Activated T-cell treated with anti-CD3 and anti-CD28 coated beads for 24 hours (primary cell): ENCODE measurements around the gene LRRC45.

ENCODE experiments used
- DNase-seq: peaks from one replicate; pipeline ENCODE4 v3.0.0-alpha.2; 2020; ENCODE audit warnings: low read depth

The LRRC45 gene

GRCh38 chr17:82007495-82008257, 15.4 kb upstream of the LRRC45 start:
- no peak for DNase-seq

- DNase-seq, result no peak
Observed at GRCh38 chr17:82008258-82008940, 14.7 kb upstream of the LRRC45 start.

- no peak for DNase-seq
Observed at GRCh38 chr17:82008941-82009405, 14.1 kb upstream of the LRRC45 start.

- DNase-seq, result no peak
Observed at GRCh38 chr17:82009413-82009812, 13.7 kb upstream of the LRRC45 start.

GRCh38 chr17:82010575-82011525, 12.3 kb upstream of the LRRC45 start:
- no peak for DNase-seq

- DNase-seq, result no peak
Observed at GRCh38 chr17:82011617-82012187, 11.4 kb upstream of the LRRC45 start.

- DNase-seq, result no peak
Observed at GRCh38 chr17:82012261-82012639, 10.9 kb upstream of the LRRC45 start.

GRCh38 chr17:82012640-82013295, 10.3 kb upstream of the LRRC45 start:
- DNase-seq, result no peak

- DNase-seq, result no peak
Observed at GRCh38 chr17:82013341-82013740, 9.8 kb upstream of the LRRC45 start.

- DNase-seq, result no peak
Observed at GRCh38 chr17:82013772-82014321, 9.3 kb upstream of the LRRC45 start.

- no peak for DNase-seq
Observed at GRCh38 chr17:82014432-82014831, 8.7 kb upstream of the LRRC45 start.

GRCh38 chr17:82014971-82015310, 8.2 kb upstream of the LRRC45 start:
- no peak for DNase-seq

- no peak for DNase-seq
Observed at GRCh38 chr17:82015311-82015971, 7.7 kb upstream of the LRRC45 start.

GRCh38 chr17:82016061-82016874, 6.8 kb upstream of the LRRC45 start:
- no peak for DNase-seq

- no peak for DNase-seq
Observed at GRCh38 chr17:82016875-82017459, 6.1 kb upstream of the LRRC45 start.

GRCh38 chr17:82017612-82018151, 5.4 kb upstream of the LRRC45 start:
- DNase-seq, result no peak

GRCh38 chr17:82018152-82018988, 4.7 kb upstream of the LRRC45 start:
- DNase-seq, result no peak

- no peak for DNase-seq
Observed at GRCh38 chr17:82018989-82019689, 4.0 kb upstream of the LRRC45 start.
